RWPE2 (cell line): ENCODE measurements around the gene RTL1.

Experiments used
- ATAC-seq: fragments of 200-7000 bp; cut with Tn5 transposase; 3 replicates; pipeline ENCODE4 v1.9.1; 2021; ENCODE audit warnings: low read depth
- DNase-seq: peaks from one replicate; pipeline ENCODE4 v3.0.0-alpha.2; 2020; ENCODE audit warnings: low spot score
- H3K27ac ChIP-seq: fragments of 450-650 bp; 2 replicates; pipeline ENCODE4 v1.5.1; 2017; ENCODE audit warnings: mild to moderate bottlenecking; ENCODE audit not compliant: poor library complexity, severe bottlenecking
- H3K27me3 ChIP-seq: fragments of 250-450 bp; sonication (Bioruptor Pico); 2 replicates; pipeline ENCODE4 v1.5.1; 2021; ENCODE audit warnings: mild to moderate bottlenecking, moderate library complexity; ENCODE audit not compliant: insufficient read depth, poor library complexity, severe bottlenecking
- H3K36me3 ChIP-seq: fragments of 250-450 bp; sonication (Bioruptor Pico); 2 replicates; pipeline ENCODE4 v1.5.1; 2020; ENCODE audit warnings: low read depth, mild to moderate bottlenecking, moderate library complexity
- H3K4me1 ChIP-seq: fragments of 250-450 bp; sonication (Bioruptor Pico); 2 replicates; pipeline ENCODE4 v1.5.1; 2021; ENCODE audit warnings: mild to moderate bottlenecking, moderate library complexity; ENCODE audit not compliant: insufficient read depth, poor library complexity, severe bottlenecking
- H3K4me3 ChIP-seq: fragments of 250-450 bp; sonication (Bioruptor Pico); 2 replicates; pipeline ENCODE4 v1.5.1; 2021; ENCODE audit warnings: mild to moderate bottlenecking, moderate library complexity; ENCODE audit not compliant: severe bottlenecking
- H3K9me3 ChIP-seq: fragments of 250-450 bp; sonication (Bioruptor Pico); 2 replicates; pipeline ENCODE4 v1.5.1; 2021; ENCODE audit warnings: mild to moderate bottlenecking, moderate library complexity; ENCODE audit not compliant: severe bottlenecking
- TF ChIP-seq, protein P1 (sequence below): fragments of 450-650 bp; IDR thresholded peaks from one replicate; pipeline ENCODE4 v1.5.1; 2017; ENCODE audit warnings: mild to moderate bottlenecking, moderate library complexity; ENCODE audit not compliant: poor library complexity, severe bottlenecking

Gene RTL1

DNA sequence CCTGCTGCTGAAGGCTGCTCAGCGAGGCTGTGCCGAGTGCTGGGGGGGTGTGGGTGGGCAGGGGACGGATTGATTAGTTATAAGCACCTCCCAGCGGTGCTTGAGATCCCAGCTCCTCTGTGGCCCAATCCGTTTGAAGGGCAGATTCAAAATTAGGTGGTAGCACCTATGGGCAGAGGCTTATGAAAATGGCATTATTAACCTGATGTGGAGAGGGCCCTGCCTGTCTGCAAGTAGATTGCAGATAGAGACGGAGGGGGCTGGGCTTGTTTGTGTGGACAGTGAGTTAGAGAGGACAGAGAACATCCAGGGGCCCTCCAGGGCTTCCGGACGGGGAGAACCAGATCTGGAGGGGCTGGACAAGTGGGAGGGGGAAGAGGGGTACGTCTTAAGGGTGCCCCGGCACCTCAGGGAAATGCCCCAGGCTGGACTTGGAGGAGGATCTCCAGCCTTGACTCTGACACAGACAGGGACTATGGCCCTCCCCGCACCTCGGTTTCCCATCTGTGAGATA lies at the start of gene RTL1:
TSS of gene RTL1 (minus strand) at position 51 of the 514 bp plus-strand sequence. CDS start 18,934 bp downstream, outside the sequence.
- TF ChIP-seq, protein P1, sequence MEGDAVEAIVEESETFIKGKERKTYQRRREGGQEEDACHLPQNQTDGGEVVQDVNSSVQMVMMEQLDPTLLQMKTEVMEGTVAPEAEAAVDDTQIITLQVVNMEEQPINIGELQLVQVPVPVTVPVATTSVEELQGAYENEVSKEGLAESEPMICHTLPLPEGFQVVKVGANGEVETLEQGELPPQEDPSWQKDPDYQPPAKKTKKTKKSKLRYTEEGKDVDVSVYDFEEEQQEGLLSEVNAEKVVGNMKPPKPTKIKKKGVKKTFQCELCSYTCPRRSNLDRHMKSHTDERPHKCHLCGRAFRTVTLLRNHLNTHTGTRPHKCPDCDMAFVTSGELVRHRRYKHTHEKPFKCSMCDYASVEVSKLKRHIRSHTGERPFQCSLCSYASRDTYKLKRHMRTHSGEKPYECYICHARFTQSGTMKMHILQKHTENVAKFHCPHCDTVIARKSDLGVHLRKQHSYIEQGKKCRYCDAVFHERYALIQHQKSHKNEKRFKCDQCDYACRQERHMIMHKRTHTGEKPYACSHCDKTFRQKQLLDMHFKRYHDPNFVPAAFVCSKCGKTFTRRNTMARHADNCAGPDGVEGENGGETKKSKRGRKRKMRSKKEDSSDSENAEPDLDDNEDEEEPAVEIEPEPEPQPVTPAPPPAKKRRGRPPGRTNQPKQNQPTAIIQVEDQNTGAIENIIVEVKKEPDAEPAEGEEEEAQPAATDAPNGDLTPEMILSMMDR, result no peak
- H3K4me3 ChIP-seq, result no peak within 1 kb of the TSS
- no peaks in the 10 kb centered on the region for H3K36me3 ChIP-seq
- peaks cover 43% of the 10 kb centered on the region for H3K27me3 ChIP-seq
- H3K4me1 ChIP-seq, result no peaks in the 10 kb centered on the region
- peak; percentile 59 for DNase-seq
- H3K27ac ChIP-seq, result no peak within 1 kb of the TSS
- no peak for ATAC-seq
- no peaks in the 10 kb centered on the region for H3K9me3 ChIP-seq

DNA sequence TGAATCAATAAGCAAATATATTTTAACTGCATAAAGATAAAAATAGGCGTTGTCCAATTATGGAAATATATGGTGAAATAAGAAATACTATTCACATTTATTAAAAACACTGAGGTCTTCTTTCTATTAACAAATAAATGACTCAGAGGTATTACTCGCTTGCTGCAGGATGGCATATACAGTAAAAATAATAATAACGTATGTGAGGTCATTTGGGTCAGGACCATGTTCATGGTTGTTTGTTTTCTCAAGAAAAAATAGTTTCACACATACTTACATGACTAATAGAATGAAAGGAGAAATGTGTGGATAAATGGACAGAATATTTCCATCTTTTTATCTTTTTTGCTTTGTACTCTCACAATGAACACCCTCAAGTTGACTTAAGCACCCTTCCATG lies 46.5 kb upstream of the RTL1 start:
- Histone ChIP-seq H3K27me3 (no peaks in the 10 kb centered on the region), H3K36me3 (peaks cover 29% of the 10 kb centered on the region), H3K4me1 (no peaks in the 10 kb centered on the region), H3K27ac (no peak overlapping the region), H3K4me3 (no peak overlapping the region), H3K9me3 (no peaks in the 10 kb centered on the region)
- DNase-seq (no peak), ATAC-seq (no peak)
- TF ChIP-seq, protein P1, result no peak

DNA sequence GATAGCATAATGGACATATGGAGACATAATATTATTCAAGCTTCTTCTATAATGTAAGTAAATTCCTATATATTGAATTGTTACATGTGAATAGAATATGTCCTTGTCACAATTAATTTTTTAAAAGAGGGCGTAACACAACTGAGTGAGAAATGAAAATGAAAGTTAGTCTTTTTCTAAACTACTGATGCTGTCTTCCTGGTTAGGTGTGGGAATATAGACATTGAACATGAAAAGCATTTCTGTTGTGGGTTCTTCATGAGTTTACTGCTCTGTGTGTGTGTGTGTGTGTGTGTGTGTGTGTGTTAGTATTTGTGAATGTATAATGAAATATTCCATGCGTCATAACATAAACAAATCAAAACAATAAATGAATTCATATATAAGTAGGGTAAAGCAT lies 40.5 kb upstream of the RTL1 start:
- Histone ChIP-seq H3K4me3 (no peak overlapping the region), H3K27ac (no peak overlapping the region), H3K9me3 (no peaks in the 10 kb centered on the region), H3K4me1 (no peaks in the 10 kb centered on the region), H3K36me3 (peaks cover 11% of the 10 kb centered on the region), H3K27me3 (no peaks in the 10 kb centered on the region)
- DNase-seq (no peak), ATAC-seq (no peak)
- TF ChIP-seq, protein P1, result no peak

DNA sequence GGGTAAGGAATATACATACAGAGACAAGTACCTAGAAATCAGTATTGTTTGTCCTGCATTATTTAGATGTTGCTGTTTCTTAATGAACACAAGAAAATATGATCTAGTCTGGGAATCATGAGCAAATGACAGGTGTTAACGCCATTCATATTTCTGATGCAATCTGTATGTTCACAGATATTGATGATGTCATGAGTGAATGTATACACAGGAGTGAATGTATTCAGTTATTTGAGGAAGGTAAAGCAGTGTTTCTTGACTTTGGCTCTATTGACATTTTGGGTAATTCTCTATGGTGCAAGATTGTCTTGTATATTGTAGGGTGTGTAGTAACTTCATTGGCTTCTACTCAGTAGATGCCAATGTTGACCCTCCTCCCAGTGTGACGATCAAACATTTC lies 26.7 kb upstream of the RTL1 start:
- TF ChIP-seq, protein P1, result no peak
- H3K4me1 ChIP-seq, result no peaks in the 10 kb centered on the region
- H3K27ac ChIP-seq, result no peak overlapping the region
- no peak overlapping the region for H3K4me3 ChIP-seq
- no peaks in the 10 kb centered on the region for H3K27me3 ChIP-seq
- DNase-seq, result no peak
- no peak for ATAC-seq
- peaks cover 1% of the 10 kb centered on the region for H3K36me3 ChIP-seq
- H3K9me3 ChIP-seq, result no peaks in the 10 kb centered on the region

DNA sequence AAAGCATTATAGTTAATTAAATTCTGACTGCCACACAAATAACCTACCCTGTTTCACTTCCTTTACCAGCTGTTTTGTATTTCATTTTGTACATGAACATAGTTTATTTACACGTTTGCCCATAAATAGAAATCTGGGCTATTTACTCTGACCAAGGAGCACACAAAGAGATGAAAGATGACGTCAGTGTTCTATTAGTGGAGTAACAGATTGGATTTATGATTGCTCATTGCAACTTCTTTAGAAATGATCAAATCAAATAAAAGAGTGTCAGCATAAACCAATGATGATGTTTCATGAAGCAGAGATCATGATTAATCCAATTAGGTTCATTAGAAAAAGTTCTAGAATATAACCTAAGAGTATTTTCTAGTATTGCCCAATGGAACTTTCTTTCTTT lies 12.0 kb upstream of the RTL1 start:
- H3K27ac ChIP-seq, result no peak overlapping the region
- DNase-seq (no peak), ATAC-seq (no peak)
- H3K4me1 ChIP-seq, result no peaks in the 10 kb centered on the region
- no peaks in the 10 kb centered on the region for H3K9me3 ChIP-seq
- H3K36me3 ChIP-seq, result peaks cover 13% of the 10 kb centered on the region
- TF ChIP-seq, protein P1, result no peak
- H3K27me3 ChIP-seq, result no peaks in the 10 kb centered on the region
- no peak overlapping the region for H3K4me3 ChIP-seq
